Activated T-cell treated with anti-CD3 and anti-CD28 coated beads for 48 hours (primary cell): Measurements from ENCODE around the gene PSMD2.
"Not testable (repeated sequence)": the region's sequence is repeated elsewhere in the genome, so short reads cannot be mapped to it uniquely, and the experiment has no call there.

ENCODE experiments used
- DNase-seq: peaks from one replicate; pipeline ENCODE4 v3.0.0-alpha.2; 2020; ENCODE audit warnings: low read depth

Gene PSMD2

GRCh38 chr3:184339451-184340135, 40.6 kb downstream of the PSMD2 start:
- DNase-seq = not testable (repeated sequence)

GRCh38 chr3:184341925-184342324, 42.9 kb downstream of the PSMD2 start:
- DNase-seq = no peak

- no peak for DNase-seq
These were observed 44.3 kb downstream of the PSMD2 start for GRCh38 chr3:184343200-184343876.

- DNase-seq = no peak
These were observed 45.7 kb downstream of the PSMD2 start for GRCh38 chr3:184344579-184345316.

- no peak for DNase-seq
These were observed 46.5 kb downstream of the PSMD2 start for GRCh38 chr3:184345317-184346144.

- DNase-seq = no peak
These were observed 47.6 kb downstream of the PSMD2 start for GRCh38 chr3:184346480-184347190.

GRCh38 chr3:184347321-184348056, 48.4 kb downstream of the PSMD2 start:
- no peak for DNase-seq

- DNase-seq = no peak
These were observed 49.0 kb downstream of the PSMD2 start for GRCh38 chr3:184348057-184348382.

- DNase-seq = no peak
These were observed 50.8 kb downstream of the PSMD2 start for GRCh38 chr3:184349563-184350470.

- no peak for DNase-seq
These were observed 51.6 kb downstream of the PSMD2 start for GRCh38 chr3:184350618-184351017.

GRCh38 chr3:184351511-184352148, 52.6 kb downstream of the PSMD2 start:
- no peak for DNase-seq

GRCh38 chr3:184352149-184352785, 53.2 kb downstream of the PSMD2 start:
- DNase-seq = no peak

GRCh38 chr3:184352897-184353545, 54.0 kb downstream of the PSMD2 start:
- DNase-seq = no peak

- no peak for DNase-seq
These were observed 54.5 kb downstream of the PSMD2 start for GRCh38 chr3:184353546-184353941.

- DNase-seq = peak; percentile 55
These were observed 55.2 kb downstream of the PSMD2 start for GRCh38 chr3:184354121-184354728.

- DNase-seq = no peak
These were observed 55.7 kb downstream of the PSMD2 start for GRCh38 chr3:184354754-184355153.

GRCh38 chr3:184355261-184356040, 56.4 kb downstream of the PSMD2 start:
- no peak for DNase-seq
